Measurements from ENCODE around the gene SLX9. TPM values are rescaled to one million over a fixed set of nuclear protein-coding genes. Genes with fewer than 3 reads are reported as not detected.

Gene SLX9
- total RNA-seq, 1 donor from 2014 or later = 0.75 TPM

DNA sequence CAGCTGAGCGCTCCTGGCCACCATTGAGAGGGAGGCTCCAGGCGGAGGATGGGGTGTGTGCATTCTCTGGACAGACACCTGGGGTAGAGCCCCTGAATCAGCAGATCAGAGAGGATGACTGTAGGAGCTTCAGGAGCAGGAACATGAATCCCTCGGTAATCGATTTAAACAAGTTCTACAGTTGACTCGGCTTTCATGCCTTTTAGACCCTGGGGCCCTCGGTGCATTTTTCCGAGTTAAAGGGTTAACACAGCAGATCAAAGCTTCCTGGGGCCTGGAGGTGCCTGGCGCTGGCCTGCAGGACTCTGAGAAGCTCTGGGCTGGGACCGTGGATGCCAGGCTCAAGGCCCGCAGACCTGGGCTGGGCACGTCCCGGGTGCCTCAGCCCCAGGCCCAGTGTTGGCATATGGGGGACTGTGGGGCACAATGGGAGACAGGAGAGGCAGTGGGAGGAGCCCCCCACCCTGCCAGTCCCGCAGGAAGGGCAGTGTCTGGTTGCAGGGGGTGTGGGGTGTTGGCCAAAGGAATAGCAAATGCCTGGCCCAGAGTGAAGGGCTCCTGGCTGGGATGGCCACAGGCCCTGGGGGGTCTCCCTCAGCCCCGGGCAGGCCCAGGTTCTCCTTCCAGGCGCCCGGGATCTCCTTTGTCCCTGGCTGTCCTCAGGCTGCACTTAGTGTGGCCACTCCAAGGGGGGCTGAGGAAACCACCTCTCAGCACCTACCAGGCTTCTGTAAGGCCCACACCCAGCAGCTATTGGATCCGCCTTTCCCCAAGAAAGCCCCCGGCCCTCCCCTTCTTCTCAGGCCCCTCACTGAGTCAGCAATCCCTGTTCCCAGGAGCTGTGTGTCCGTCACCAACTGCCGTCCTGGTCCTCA, 40.1 kb downstream of the SLX9 start:
- Histone ChIP-seq H3K9me3 (no peaks in the 10 kb centered on the region), H3K4me1 (peaks cover 8 to 17% of the 10 kb centered on the region in 2 donors), H3K27ac (peak overlapping the region; percentile 70 to 88), H3K27me3 (no peaks in the 10 kb centered on the region), H3K4me3 (no peak overlapping the region), H3K36me3 (peaks cover 15 to 20% of the 10 kb centered on the region in 2 donors)
- TF ChIP-seq, protein P1, sequence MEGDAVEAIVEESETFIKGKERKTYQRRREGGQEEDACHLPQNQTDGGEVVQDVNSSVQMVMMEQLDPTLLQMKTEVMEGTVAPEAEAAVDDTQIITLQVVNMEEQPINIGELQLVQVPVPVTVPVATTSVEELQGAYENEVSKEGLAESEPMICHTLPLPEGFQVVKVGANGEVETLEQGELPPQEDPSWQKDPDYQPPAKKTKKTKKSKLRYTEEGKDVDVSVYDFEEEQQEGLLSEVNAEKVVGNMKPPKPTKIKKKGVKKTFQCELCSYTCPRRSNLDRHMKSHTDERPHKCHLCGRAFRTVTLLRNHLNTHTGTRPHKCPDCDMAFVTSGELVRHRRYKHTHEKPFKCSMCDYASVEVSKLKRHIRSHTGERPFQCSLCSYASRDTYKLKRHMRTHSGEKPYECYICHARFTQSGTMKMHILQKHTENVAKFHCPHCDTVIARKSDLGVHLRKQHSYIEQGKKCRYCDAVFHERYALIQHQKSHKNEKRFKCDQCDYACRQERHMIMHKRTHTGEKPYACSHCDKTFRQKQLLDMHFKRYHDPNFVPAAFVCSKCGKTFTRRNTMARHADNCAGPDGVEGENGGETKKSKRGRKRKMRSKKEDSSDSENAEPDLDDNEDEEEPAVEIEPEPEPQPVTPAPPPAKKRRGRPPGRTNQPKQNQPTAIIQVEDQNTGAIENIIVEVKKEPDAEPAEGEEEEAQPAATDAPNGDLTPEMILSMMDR (IDR thresholded peaks at IDR 0.05) = no peak
- intact Hi-C loops (cut with DNase I) = no loop called here
- no peak for DNase-seq (ENCODE audit: low spot score in 2 of 2)

GRCh38 chr21:44980562-44981489, 41.0 kb downstream of the SLX9 start:
- H3K27ac ChIP-seq = peak overlapping the region; percentile 70 to 88
- intact Hi-C loops (cut with DNase I) = no loop called here

DNA sequence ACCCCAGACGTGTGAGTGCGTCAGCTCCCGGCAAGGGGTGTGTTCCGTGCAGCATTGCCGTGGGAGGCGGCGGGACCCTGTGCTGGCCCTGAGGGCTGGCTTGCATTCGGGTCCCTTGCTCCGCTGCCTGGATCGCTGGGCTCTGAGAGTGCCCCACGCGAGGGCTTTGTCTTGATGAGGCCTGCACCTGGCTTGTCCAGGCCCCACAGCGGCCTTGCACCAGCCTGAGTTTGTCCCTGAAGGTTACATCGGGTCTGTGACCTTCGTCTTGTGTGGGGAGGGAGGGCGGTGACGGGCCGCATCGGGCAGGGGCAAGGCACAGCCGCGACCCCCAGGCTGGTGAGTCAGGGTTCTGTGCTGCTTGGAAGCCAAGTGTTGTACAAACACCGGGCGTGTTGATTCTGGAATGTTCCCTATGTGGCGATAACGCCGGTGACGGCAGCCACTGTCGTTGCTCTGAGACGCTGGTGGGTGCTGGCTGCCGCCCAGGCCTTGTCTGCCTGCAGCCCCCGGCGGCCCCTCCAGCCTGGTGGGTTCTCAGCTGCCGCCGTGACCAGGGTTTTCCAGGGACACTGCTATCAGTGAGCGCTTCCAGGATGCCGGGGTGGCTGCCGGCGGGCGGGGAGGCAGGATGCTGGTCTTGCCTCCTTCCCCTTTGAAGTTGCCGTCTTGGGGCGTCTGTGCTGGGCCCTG, 42.9 kb downstream of the SLX9 start:
- Histone ChIP-seq H3K27me3 (no peaks in the 10 kb centered on the region), H3K27ac (peak overlapping the region; percentile 84 to 86), H3K4me1 (peaks cover 8 to 17% of the 10 kb centered on the region in 2 donors), H3K9me3 (no peaks in the 10 kb centered on the region), H3K36me3 (peaks cover 0 to 3% of the 10 kb centered on the region in 2 donors), H3K4me3 (peak overlapping the region in 1 of 2 donors; percentile 19)
- peak; percentile 43 to 94 for DNase-seq (ENCODE audit: low spot score in 2 of 2)
- intact Hi-C loops (cut with DNase I) = loop anchor here (1.0 to 2.0 kb wide), 2 partner anchors 20 to 36 kb away; no protein-coding TSS in a partner anchor
- TF ChIP-seq, protein P1 (IDR thresholded peaks at IDR 0.05) = no peak

More at GRCh38 chr21:44980562-44981489, 41.0 kb downstream of the SLX9 start:
- TF ChIP-seq, protein P1 (IDR thresholded peaks at IDR 0.05) = no peak
- H3K4me3 ChIP-seq = no peak overlapping the region
- H3K27me3 ChIP-seq = no peaks in the 10 kb centered on the region
- no peak for DNase-seq (ENCODE audit: low spot score in 2 of 2)
- peaks cover 15 to 17% of the 10 kb centered on the region in 2 donors for H3K36me3 ChIP-seq
- H3K9me3 ChIP-seq = no peaks in the 10 kb centered on the region
- H3K4me1 ChIP-seq = peaks cover 8 to 17% of the 10 kb centered on the region in 2 donors

GRCh38 chr21:44983421-44984206, 43.8 kb downstream of the SLX9 start:
- DNase-seq (ENCODE audit: low spot score in 2 of 2) = no peak
- peak overlapping the region; percentile 84 to 86 for H3K27ac ChIP-seq

More at GRCh38 chr21:44983421-44984206, 43.8 kb downstream of the SLX9 start:
- intact Hi-C loops (cut with DNase I) = loop anchor here (1.0 to 2.0 kb wide), 2 partner anchors 21 to 35 kb away; no protein-coding TSS in a partner anchor
- Histone ChIP-seq H3K4me1 (peaks cover 8 to 17% of the 10 kb centered on the region in 2 donors), H3K36me3 (no peaks in the 10 kb centered on the region), H3K4me3 (no peak overlapping the region), H3K27me3 (no peaks in the 10 kb centered on the region), H3K9me3 (no peaks in the 10 kb centered on the region)
- TF ChIP-seq, protein P1 (IDR thresholded peaks at IDR 0.05) = no peak
